ENCODE data around the gene ASB9. TPM values are rescaled to one million over a fixed set of nuclear protein-coding genes. Genes with fewer than 3 reads are reported as not detected.

ASB9 gene
- total and polyA plus RNA-seq, 3 experiments from 2014 or later, result 0.18 to 0.71 TPM; not detected in 1

GRCh38 chrX:15236146-15236545, 33.7 kb downstream of the ASB9 start:
- Mint-ChIP-seq H3K4me1 (no peaks in the 10 kb centered on the region), H3K4me3 (no peak overlapping the region), H3K27ac (no peak overlapping the region), H3K27me3 (peaks cover 5 to 10% of the 10 kb centered on the region in 2 donors), H3K9me3 (no peaks in the 10 kb centered on the region), H3K36me3 (no peaks in the 10 kb centered on the region)
- Histone ChIP-seq H3K4me1 (ENCODE audit: insufficient read depth, low read length) (no peaks in the 10 kb centered on the region), H3K9me3 (ENCODE audit: low read length) (no peaks in the 10 kb centered on the region), H3K36me3 (ENCODE audit: insufficient read depth, low read length) (no peaks in the 10 kb centered on the region), H3K27me3 (ENCODE audit: insufficient read depth, low read length, poor library complexity, severe bottlenecking) (no peaks in the 10 kb centered on the region), H3K4me3 (ENCODE audit: low read length) (no peak overlapping the region), H3K27ac (ENCODE audit: low read depth, low read length) (no peak overlapping the region)
- DNase-seq, result no peak
- POLR2A ChIA-PET, result no interaction called here
- CTCF ChIA-PET, result no interaction called here

GRCh38 chrX:15235001-15235400, 34.9 kb downstream of the ASB9 start:
- H3K27ac Mint-ChIP-seq, result no peak overlapping the region
- Histone ChIP-seq H3K27me3 (ENCODE audit: insufficient read depth, low read length, poor library complexity, severe bottlenecking) (no peaks in the 10 kb centered on the region), H3K27ac (ENCODE audit: low read depth, low read length) (no peak overlapping the region), H3K9me3 (ENCODE audit: low read length) (no peaks in the 10 kb centered on the region), H3K4me1 (ENCODE audit: insufficient read depth, low read length) (no peaks in the 10 kb centered on the region), H3K4me3 (ENCODE audit: low read length) (no peak overlapping the region), H3K36me3 (ENCODE audit: insufficient read depth, low read length) (no peaks in the 10 kb centered on the region)
- no peak for DNase-seq
- H3K4me1 Mint-ChIP-seq, result no peaks in the 10 kb centered on the region
- no peaks in the 10 kb centered on the region for H3K36me3 Mint-ChIP-seq
- ChIA-PET POLR2A (no interaction called here), CTCF (no interaction called here)
- H3K27me3 Mint-ChIP-seq, result peaks cover 5 to 10% of the 10 kb centered on the region in 2 donors
- H3K9me3 Mint-ChIP-seq, result no peaks in the 10 kb centered on the region
- no peak overlapping the region for H3K4me3 Mint-ChIP-seq

DNA sequence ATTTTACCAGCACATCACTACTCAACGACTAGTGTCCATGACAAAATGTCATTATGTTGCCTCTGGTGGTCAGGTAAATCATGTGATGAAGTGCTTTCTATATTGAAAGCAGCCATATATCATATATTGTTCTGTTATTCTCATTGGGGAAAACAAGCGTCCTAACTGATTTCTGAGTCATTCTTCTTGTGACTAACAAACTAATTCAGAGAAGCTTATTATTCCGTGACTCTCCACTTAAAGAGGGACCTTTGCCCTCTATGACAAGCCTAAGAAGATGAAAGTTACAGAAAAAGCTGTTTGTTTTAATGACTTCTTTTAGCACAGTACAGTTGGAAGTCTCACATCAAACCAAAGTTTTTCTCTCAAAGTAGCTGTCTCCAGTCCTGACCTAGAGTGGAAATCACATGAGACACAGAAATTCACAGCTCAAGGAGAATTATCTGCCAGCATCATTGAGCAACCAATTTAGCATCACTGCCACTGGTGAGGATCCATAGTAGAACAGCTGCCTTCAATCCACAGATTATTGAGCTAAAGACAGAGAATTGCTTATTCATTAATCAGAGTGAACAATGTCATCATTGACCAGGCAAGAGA, 36.4 kb downstream of the ASB9 start:
- H3K27me3 Mint-ChIP-seq, result peaks cover 5 to 10% of the 10 kb centered on the region in 2 donors
- CTCF ChIA-PET, result interaction anchor here (1.2 kb wide), 1 partner anchor 10 kb away, joined by 3 read pairs; no protein-coding TSS in a partner anchor
- H3K9me3 Mint-ChIP-seq, result no peaks in the 10 kb centered on the region
- no peak for DNase-seq
- H3K4me3 Mint-ChIP-seq, result no peak overlapping the region
- Histone ChIP-seq H3K4me3 (ENCODE audit: low read length) (no peak overlapping the region), H3K4me1 (ENCODE audit: insufficient read depth, low read length) (no peaks in the 10 kb centered on the region), H3K36me3 (ENCODE audit: insufficient read depth, low read length) (no peaks in the 10 kb centered on the region), H3K9me3 (ENCODE audit: low read length) (no peaks in the 10 kb centered on the region), H3K27ac (ENCODE audit: low read depth, low read length) (no peak overlapping the region), H3K27me3 (ENCODE audit: insufficient read depth, low read length, poor library complexity, severe bottlenecking) (no peaks in the 10 kb centered on the region)
- H3K36me3 Mint-ChIP-seq, result no peaks in the 10 kb centered on the region
- POLR2A ChIA-PET, result no interaction called here
- no peaks in the 10 kb centered on the region for H3K4me1 Mint-ChIP-seq
- H3K27ac Mint-ChIP-seq, result no peak overlapping the region

GRCh38 chrX:15224747-15225146, 45.1 kb downstream of the ASB9 start:
- no peaks in the 10 kb centered on the region for H3K4me1 Mint-ChIP-seq
- DNase-seq, result no peak
- Histone ChIP-seq H3K4me1 (ENCODE audit: insufficient read depth, low read length) (no peaks in the 10 kb centered on the region), H3K36me3 (ENCODE audit: insufficient read depth, low read length) (no peaks in the 10 kb centered on the region), H3K9me3 (ENCODE audit: low read length) (no peaks in the 10 kb centered on the region), H3K27me3 (ENCODE audit: insufficient read depth, low read length, poor library complexity, severe bottlenecking) (no peaks in the 10 kb centered on the region), H3K4me3 (ENCODE audit: low read length) (no peak overlapping the region), H3K27ac (ENCODE audit: low read depth, low read length) (no peak overlapping the region)
- no peak overlapping the region for H3K4me3 Mint-ChIP-seq
- no peaks in the 10 kb centered on the region for H3K9me3 Mint-ChIP-seq
- POLR2A ChIA-PET, result no interaction called here
- CTCF ChIA-PET, result no interaction called here
- no peaks in the 10 kb centered on the region for H3K36me3 Mint-ChIP-seq
- no peak overlapping the region for H3K27ac Mint-ChIP-seq
- H3K27me3 Mint-ChIP-seq, result no peaks in the 10 kb centered on the region

DNA sequence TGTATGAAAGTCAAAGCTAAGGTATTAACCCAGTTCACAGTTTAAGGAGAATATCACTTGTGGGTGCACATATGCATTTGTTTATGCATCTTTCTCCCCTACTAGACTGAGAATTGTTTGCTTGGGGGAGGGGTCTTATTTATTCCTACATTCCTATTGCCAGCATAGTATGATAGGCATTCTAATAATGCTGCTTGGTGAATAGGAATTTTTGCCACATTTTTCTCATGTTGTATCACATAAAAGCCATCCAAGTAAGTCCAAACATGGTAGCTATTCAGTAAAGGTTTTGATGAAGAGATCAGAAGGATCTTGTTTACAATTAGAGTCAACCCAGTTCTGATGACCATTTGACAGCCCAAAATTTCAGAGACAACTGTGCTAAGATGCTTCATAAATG, 48.6 kb downstream of the ASB9 start:
- no peaks in the 10 kb centered on the region for H3K4me1 Mint-ChIP-seq
- H3K27ac ChIP-seq (ENCODE audit: low read depth, low read length), result no peak overlapping the region
- DNase-seq, result no peak
- no peak overlapping the region for H3K4me3 Mint-ChIP-seq
- ChIA-PET POLR2A (no interaction called here), CTCF (no interaction called here)
- H3K36me3 ChIP-seq (ENCODE audit: insufficient read depth, low read length), result no peaks in the 10 kb centered on the region
- H3K9me3 ChIP-seq (ENCODE audit: low read length), result no peaks in the 10 kb centered on the region
- no peaks in the 10 kb centered on the region for H3K4me1 ChIP-seq (ENCODE audit: insufficient read depth, low read length)
- H3K27me3 ChIP-seq (ENCODE audit: insufficient read depth, low read length, poor library complexity, severe bottlenecking), result no peaks in the 10 kb centered on the region
- no peaks in the 10 kb centered on the region for H3K9me3 Mint-ChIP-seq
- peaks cover 0 to 2% of the 10 kb centered on the region in 2 donors for H3K27me3 Mint-ChIP-seq
- H3K36me3 Mint-ChIP-seq, result no peaks in the 10 kb centered on the region
- H3K4me3 ChIP-seq (ENCODE audit: low read length), result no peak overlapping the region
- no peak overlapping the region for H3K27ac Mint-ChIP-seq

DNA sequence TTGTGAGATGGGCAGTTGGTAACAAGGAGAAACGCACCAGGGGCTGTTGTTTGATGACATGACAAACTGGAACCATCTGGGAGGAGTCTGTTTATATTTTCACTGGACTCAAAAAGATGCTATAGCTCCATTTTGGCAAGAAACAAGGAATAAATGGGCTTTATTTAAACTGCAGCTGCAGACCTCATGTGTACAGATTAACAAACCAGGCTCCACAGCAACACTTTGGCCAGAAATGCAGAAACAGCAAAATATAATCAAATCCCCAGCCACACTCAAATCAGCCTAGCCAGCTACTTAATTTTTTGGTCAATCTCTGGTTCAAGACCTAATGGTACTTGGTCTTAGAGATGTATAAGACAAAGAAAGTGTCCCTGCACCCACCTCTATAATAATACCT, 52.7 kb downstream of the ASB9 start:
- H3K9me3 Mint-ChIP-seq, result peaks cover 0 to 2% (median 0%) of the 10 kb centered on the region in 5 donors
- H3K27me3 Mint-ChIP-seq, result peaks cover 0 to 3% of the 10 kb centered on the region in 2 donors
- CTCF ChIA-PET, result no interaction called here

DNA sequence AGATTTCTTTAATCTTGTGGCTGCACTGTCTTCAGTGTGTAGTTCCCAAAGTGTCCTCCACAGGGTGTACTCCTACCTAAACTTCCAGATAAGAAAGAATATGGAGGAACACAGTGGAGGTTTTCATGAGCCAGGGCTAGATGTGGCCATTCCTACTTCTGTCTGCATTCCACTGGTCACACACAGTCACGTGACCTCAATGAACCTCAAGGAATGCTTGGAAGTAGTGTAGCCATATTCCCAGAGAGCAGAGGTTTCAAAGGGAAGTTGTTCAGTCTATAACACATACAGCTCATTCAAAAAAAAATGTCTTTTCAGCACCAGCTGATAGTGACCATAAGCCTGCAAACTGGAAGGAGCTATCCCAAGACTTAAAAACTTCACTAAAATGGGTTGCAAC, 53.6 kb downstream of the ASB9 start:
- Mint-ChIP-seq H3K36me3 (no peaks in the 10 kb centered on the region), H3K27me3 (peaks cover 0 to 3% of the 10 kb centered on the region in 2 donors), H3K4me3 (no peak overlapping the region), H3K27ac (no peak overlapping the region), H3K9me3 (peaks cover 0 to 2% (median 0%) of the 10 kb centered on the region in 5 donors), H3K4me1 (no peaks in the 10 kb centered on the region)
- Histone ChIP-seq H3K4me3 (ENCODE audit: low read length) (no peak overlapping the region), H3K27ac (ENCODE audit: low read depth, low read length) (no peak overlapping the region), H3K9me3 (ENCODE audit: low read length) (no peaks in the 10 kb centered on the region), H3K27me3 (ENCODE audit: insufficient read depth, low read length, poor library complexity, severe bottlenecking) (no peaks in the 10 kb centered on the region), H3K36me3 (ENCODE audit: insufficient read depth, low read length) (no peaks in the 10 kb centered on the region), H3K4me1 (ENCODE audit: insufficient read depth, low read length) (no peaks in the 10 kb centered on the region)
- ChIA-PET POLR2A (no interaction called here), CTCF (no interaction called here)
- DNase-seq, result no peak

More for the DNA sequence above, 52.7 kb downstream of the ASB9 start:
- POLR2A ChIA-PET, result no interaction called here
- Histone ChIP-seq H3K36me3 (ENCODE audit: insufficient read depth, low read length) (no peaks in the 10 kb centered on the region), H3K27me3 (ENCODE audit: insufficient read depth, low read length, poor library complexity, severe bottlenecking) (no peaks in the 10 kb centered on the region), H3K27ac (ENCODE audit: low read depth, low read length) (no peak overlapping the region), H3K4me3 (ENCODE audit: low read length) (no peak overlapping the region), H3K9me3 (ENCODE audit: low read length) (no peaks in the 10 kb centered on the region), H3K4me1 (ENCODE audit: insufficient read depth, low read length) (no peaks in the 10 kb centered on the region)
- no peaks in the 10 kb centered on the region for H3K4me1 Mint-ChIP-seq
- DNase-seq, result no peak
- no peaks in the 10 kb centered on the region for H3K36me3 Mint-ChIP-seq
- no peak overlapping the region for H3K27ac Mint-ChIP-seq
- no peak overlapping the region for H3K4me3 Mint-ChIP-seq

- no peaks in the 10 kb centered on the region for H3K36me3 ChIP-seq (ENCODE audit: insufficient read depth, low read length)
- ChIA-PET POLR2A (no interaction called here), CTCF (no interaction called here)
- Mint-ChIP-seq H3K4me1 (no peaks in the 10 kb centered on the region), H3K27me3 (peaks cover 0 to 3% of the 10 kb centered on the region in 2 donors), H3K36me3 (no peaks in the 10 kb centered on the region), H3K9me3 (peaks cover 0 to 2% (median 0%) of the 10 kb centered on the region in 5 donors), H3K4me3 (no peak overlapping the region), H3K27ac (no peak overlapping the region)
- DNase-seq, result no peak
- H3K4me1 ChIP-seq (ENCODE audit: insufficient read depth, low read length), result no peaks in the 10 kb centered on the region
- H3K27ac ChIP-seq (ENCODE audit: low read depth, low read length), result no peak overlapping the region
- H3K4me3 ChIP-seq (ENCODE audit: low read length), result no peak overlapping the region
- no peaks in the 10 kb centered on the region for H3K9me3 ChIP-seq (ENCODE audit: low read length)
- no peaks in the 10 kb centered on the region for H3K27me3 ChIP-seq (ENCODE audit: insufficient read depth, low read length, poor library complexity, severe bottlenecking)
These were observed 54.5 kb downstream of the ASB9 start for GRCh38 chrX:15215366-15215765.

DNA sequence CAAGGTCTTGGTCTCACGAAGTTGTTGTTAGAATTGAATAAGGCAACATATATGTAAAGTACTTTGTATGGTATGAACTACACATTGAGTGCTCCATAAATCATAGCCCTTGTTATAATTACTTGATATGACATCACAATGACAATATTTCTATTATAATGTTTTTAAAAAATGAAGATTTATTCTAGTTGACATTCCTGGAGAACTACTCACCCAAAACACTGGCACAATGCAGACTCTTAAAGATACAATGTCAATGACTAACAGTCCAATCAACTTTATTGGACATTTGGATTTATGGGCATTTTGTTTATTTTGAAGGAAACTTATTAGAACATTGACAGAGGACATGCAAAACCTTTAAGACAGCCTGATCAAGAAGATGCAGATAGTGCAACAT, 55.3 kb downstream of the ASB9 start:
- H3K27ac Mint-ChIP-seq, result no peak overlapping the region
- Histone ChIP-seq H3K36me3 (ENCODE audit: insufficient read depth, low read length) (no peaks in the 10 kb centered on the region), H3K9me3 (ENCODE audit: low read length) (no peaks in the 10 kb centered on the region), H3K27ac (ENCODE audit: low read depth, low read length) (no peak overlapping the region), H3K4me1 (ENCODE audit: insufficient read depth, low read length) (no peaks in the 10 kb centered on the region), H3K27me3 (ENCODE audit: insufficient read depth, low read length, poor library complexity, severe bottlenecking) (no peaks in the 10 kb centered on the region), H3K4me3 (ENCODE audit: low read length) (no peak overlapping the region)
- POLR2A ChIA-PET, result no interaction called here
- H3K4me3 Mint-ChIP-seq, result no peak overlapping the region
- peaks cover 0 to 2% (median 0%) of the 10 kb centered on the region in 5 donors for H3K9me3 Mint-ChIP-seq
- DNase-seq, result no peak
- peaks cover 0 to 3% of the 10 kb centered on the region in 2 donors for H3K27me3 Mint-ChIP-seq
- CTCF ChIA-PET, result no interaction called here
- H3K4me1 Mint-ChIP-seq, result no peaks in the 10 kb centered on the region
- no peaks in the 10 kb centered on the region for H3K36me3 Mint-ChIP-seq
